GM12878 (cell line): Measurements from ENCODE around the gene TBATA.

Source experiments
- CREB1 ChIP-seq: IDR thresholded peaks from 2 replicates; pipeline ENCODE4 v1.6.1; 2012; ENCODE audit warnings: low read depth, mild to moderate bottlenecking, inconsistent platforms
- EZH2 ChIP-seq: IDR thresholded peaks from 2 replicates; pipeline ENCODE4 v1.6.1; 2012; ENCODE audit warnings: low read depth, mild to moderate bottlenecking, control low read depth, inconsistent platforms, low read length, borderline replicate concordance; ENCODE audit not compliant: control insufficient read depth
- SIN3A ChIP-seq: IDR thresholded peaks from 2 replicates; pipeline ENCODE4 v1.6.1; 2012; ENCODE audit warnings: low read depth, low read length, improper control_type of control experiment
- TF ChIP-seq, protein P1 (sequence below), 3 experiments: IDR thresholded peaks in 2 of 3; conservative IDR thresholded peaks in 1 of 3; 2 replicates each; pipeline ENCODE4 v1.5.1; 2011; ENCODE audit warnings: low read depth in 3 of 3, low read length in 3 of 3, mild to moderate bottlenecking in 3 of 3, control low read depth in 2 of 3, moderate library complexity in 2 of 3, inconsistent platforms in 1 of 3, mixed read lengths in 1 of 3; ENCODE audit not compliant: control insufficient read depth in 2 of 3, insufficient read depth in 1 of 3; ENCODE audit errors: extremely low read depth in 1 of 3

DNA sequence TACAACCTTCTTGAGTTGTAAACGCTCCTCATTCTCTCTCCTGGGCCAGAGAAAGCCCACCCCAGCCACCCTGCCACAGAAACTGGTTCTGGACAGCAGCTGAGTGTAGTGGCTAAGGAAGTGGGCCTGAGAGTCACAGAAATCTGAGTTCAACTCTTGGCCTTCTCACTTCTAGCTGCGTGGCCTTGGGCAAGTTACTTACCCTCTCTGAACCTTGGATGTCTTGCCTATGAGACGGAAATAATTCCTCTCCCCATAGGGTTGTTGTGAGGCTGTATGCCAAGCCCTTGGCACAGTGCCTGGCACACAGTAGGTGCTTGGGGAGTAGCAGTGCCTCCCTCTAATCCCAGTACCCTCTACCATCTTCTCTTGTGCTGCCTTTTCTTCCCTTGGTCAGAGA lies 61.4 kb downstream of the TBATA start:
- TF ChIP-seq SIN3A (no peak), EZH2 (no peak), CREB1 (no peak)
- TF ChIP-seq, protein P1, sequence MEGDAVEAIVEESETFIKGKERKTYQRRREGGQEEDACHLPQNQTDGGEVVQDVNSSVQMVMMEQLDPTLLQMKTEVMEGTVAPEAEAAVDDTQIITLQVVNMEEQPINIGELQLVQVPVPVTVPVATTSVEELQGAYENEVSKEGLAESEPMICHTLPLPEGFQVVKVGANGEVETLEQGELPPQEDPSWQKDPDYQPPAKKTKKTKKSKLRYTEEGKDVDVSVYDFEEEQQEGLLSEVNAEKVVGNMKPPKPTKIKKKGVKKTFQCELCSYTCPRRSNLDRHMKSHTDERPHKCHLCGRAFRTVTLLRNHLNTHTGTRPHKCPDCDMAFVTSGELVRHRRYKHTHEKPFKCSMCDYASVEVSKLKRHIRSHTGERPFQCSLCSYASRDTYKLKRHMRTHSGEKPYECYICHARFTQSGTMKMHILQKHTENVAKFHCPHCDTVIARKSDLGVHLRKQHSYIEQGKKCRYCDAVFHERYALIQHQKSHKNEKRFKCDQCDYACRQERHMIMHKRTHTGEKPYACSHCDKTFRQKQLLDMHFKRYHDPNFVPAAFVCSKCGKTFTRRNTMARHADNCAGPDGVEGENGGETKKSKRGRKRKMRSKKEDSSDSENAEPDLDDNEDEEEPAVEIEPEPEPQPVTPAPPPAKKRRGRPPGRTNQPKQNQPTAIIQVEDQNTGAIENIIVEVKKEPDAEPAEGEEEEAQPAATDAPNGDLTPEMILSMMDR (IDR thresholded peaks at IDR 0.05 in 2 of 3, conservative IDR thresholded peaks at IDR 0.05 in 1 of 3; ENCODE audit: control insufficient read depth in 2 of 3, extremely low read depth in 1 of 3, insufficient read depth in 1 of 3, low read depth in 3 of 3, low read length in 3 of 3) = no peak
